Testis (tissue), 3 donors: ENCODE results near the gene NPEPL1. TPM values are rescaled to one million over a fixed set of nuclear protein-coding genes. Genes with fewer than 3 reads are reported as not detected.

ENCODE experiments used
- DNase-seq: peaks from one replicate; pipeline ENCODE4 v3.0.0-alpha.2; 2019
- H3K27ac ChIP-seq, 2 donors: fragments of 200-600 bp; sonication (generic); one replicate each; pipeline ENCODE4 v1.5.1; 2019
- H3K27me3 ChIP-seq: fragments of 200-600 bp; sonication (generic); one replicate; pipeline ENCODE4 v1.5.1; 2019
- H3K36me3 ChIP-seq: fragments of 200-600 bp; sonication (generic); one replicate; pipeline ENCODE4 v1.5.1; 2017; ENCODE audit warnings: low read depth; ENCODE audit errors: missing control alignments
- H3K4me1 ChIP-seq: fragments of 200-600 bp; sonication (generic); one replicate; pipeline ENCODE4 v1.5.1; 2019
- H3K4me3 ChIP-seq, 2 donors: fragments of 200-600 bp; sonication (generic); one replicate each; pipeline ENCODE4 v1.5.1; 2017 to 2019
- H3K9me3 ChIP-seq: fragments of 200-600 bp; sonication (generic); one replicate; pipeline ENCODE4 v1.5.1; 2017
- POLR2A ChIP-seq: fragments of 450-650 bp; IDR thresholded peaks from one replicate; pipeline ENCODE4 v1.6.1; 2017; ENCODE audit warnings: antibody characterized with exemption, mild to moderate bottlenecking, moderate library complexity
- WGBS, 2 donors: methylation state at CpG; one replicate each; pipeline ENCODE4 v1.1.5; 2018; 5-methylcytosine and 5-hydroxymethylcytosine counted together
- intact Hi-C: fragments of 100-400 bp; cut with DNase I; formaldehyde crosslinking; loops from one replicate; pipeline ENCODE4 v1.15.1; 2023; ENCODE audit warnings: low total_unique reads
- polyA plus RNA-seq: library from polyadenylated mRNA; stranded (reverse); fragments of 350-450 nt; fragmentation: Illumina TruSeq; extraction: RNeasy Lipid Tissue Mini Kit (QIAGEN cat#74804); gene quantifications from one replicate; pipeline ENCODE4 v1.2.3, GENCODE V29; 2014; ENCODE audit warnings: low read depth, low replicate concordance; ENCODE audit not compliant: insufficient read depth
- total RNA-seq, 2 donors: library from RNA; depleted of rRNA; stranded (reverse); fragments of >200 nt; gene quantifications; one replicate each; pipeline ENCODE4 v1.2.3, GENCODE V29; 2016
- TF ChIP-seq, protein P1 (sequence below), 3 experiments: fragments of 450-650 bp in 2 of 3; fragments of 200-600 bp in 1 of 3; sonication (generic) in 1 of 3; IDR thresholded peaks; one replicate each; pipeline ENCODE4 v1.5.1; 2016 to 2019; ENCODE audit warnings: antibody characterized with exemption in 3 of 3, mild to moderate bottlenecking in 2 of 3, moderate library complexity in 1 of 3

Gene NPEPL1
- total and polyA plus RNA-seq, 3 donors from 2014 or later = 47.6 to 79.9 (median 56.3) TPM

DNA sequence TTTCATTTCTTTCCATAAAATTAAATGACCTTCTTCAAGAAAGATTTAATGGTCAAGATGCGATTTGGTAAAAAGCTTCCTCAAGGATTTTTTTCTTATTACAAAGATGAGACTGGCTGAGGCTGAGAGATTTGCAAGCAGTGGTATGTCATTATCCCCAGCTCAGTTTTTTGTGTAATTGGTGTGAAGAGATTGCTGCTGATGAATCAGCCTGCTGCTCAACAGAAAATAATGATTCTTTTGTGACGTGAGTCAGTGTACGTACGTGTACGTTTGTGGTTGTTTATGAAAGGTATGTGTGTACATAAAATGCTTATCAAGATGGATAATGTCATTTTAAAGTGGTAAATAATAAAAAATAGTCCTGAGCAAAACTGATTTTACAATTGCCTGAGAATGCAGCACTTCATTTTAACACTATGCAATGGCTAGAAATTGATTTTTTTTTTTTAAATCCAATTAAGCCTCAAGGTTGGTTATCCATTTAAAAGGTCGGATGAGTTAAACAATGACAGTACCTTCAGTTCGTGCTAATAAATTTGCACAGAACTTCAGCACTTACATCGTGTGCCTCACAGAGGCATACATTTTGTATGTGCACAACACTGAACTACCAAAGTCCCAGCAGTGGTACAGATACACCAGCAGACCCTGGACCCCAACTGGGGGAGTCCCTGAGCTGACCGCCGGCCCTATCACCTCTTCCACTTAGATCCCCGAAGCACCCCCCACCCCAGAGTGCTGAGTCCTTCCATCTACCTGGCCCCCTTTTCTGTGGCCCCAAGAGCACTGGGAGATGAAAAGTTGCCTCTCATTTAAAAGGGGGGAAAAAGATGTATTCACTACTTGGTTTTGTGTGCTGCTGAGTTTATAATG lies 9.7 kb upstream of the NPEPL1 start:
- Histone ChIP-seq H3K4me1 (no peaks in the 10 kb centered on the region), H3K4me3 (no peak overlapping the region), H3K27ac (no peak overlapping the region), H3K27me3 (no peaks in the 10 kb centered on the region), H3K9me3 (no peaks in the 10 kb centered on the region), H3K36me3 (no peaks in the 10 kb centered on the region)
- DNase-seq = no peak
- 88 to 90% methylated on average over 11 of the region's 11 CpGs for WGBS, 2 donors
- intact Hi-C loops = no loop called here
- TF ChIP-seq, protein P1, sequence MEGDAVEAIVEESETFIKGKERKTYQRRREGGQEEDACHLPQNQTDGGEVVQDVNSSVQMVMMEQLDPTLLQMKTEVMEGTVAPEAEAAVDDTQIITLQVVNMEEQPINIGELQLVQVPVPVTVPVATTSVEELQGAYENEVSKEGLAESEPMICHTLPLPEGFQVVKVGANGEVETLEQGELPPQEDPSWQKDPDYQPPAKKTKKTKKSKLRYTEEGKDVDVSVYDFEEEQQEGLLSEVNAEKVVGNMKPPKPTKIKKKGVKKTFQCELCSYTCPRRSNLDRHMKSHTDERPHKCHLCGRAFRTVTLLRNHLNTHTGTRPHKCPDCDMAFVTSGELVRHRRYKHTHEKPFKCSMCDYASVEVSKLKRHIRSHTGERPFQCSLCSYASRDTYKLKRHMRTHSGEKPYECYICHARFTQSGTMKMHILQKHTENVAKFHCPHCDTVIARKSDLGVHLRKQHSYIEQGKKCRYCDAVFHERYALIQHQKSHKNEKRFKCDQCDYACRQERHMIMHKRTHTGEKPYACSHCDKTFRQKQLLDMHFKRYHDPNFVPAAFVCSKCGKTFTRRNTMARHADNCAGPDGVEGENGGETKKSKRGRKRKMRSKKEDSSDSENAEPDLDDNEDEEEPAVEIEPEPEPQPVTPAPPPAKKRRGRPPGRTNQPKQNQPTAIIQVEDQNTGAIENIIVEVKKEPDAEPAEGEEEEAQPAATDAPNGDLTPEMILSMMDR (IDR thresholded peaks at IDR 0.05) = no peak
- no peak for TF ChIP-seq POLR2A

- TF ChIP-seq, protein P1 (IDR thresholded peaks at IDR 0.05) = no peak
- TF ChIP-seq POLR2A = no peak
- Histone ChIP-seq H3K36me3 (no peaks in the 10 kb centered on the region), H3K4me3 (no peak overlapping the region), H3K27ac (no peak overlapping the region), H3K27me3 (no peaks in the 10 kb centered on the region), H3K9me3 (no peaks in the 10 kb centered on the region), H3K4me1 (no peaks in the 10 kb centered on the region)
- whole genome bisulfite sequencing, 2 donors = 75 to 77% methylated on average over 2 of the region's 2 CpGs
- DNase-seq = no peak
- intact Hi-C loops = no loop called here
Observed at GRCh38 chr20:58684291-58684690, 8.3 kb upstream of the NPEPL1 start.

DNA sequence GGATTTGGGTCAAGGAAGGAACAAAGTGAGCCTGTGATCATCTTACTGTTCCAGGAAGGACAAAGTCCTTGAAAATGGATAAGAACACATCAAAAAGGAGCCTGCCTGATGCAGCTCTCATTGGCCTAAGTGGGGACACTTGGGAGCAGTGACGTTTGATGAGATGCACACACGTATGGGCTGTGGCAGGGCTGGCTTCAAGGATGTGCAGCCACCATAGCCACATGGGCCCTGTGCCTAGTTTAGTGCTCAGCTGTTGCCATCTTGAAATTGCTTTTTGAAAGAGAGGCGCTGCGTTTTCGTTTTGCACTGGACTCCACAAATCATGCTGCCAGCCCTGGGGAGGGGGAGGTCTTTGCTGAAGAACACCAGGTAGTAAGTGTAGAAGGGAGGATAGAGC lies 6.6 kb upstream of the NPEPL1 start:
- H3K4me3 ChIP-seq = no peak overlapping the region
- H3K9me3 ChIP-seq = no peaks in the 10 kb centered on the region
- no peak for TF ChIP-seq POLR2A
- TF ChIP-seq, protein P1 (IDR thresholded peaks at IDR 0.05) = no peak
- 53 to 68% methylated on average over 5 of the region's 5 CpGs for WGBS, 2 donors
- no peaks in the 10 kb centered on the region for H3K27me3 ChIP-seq
- DNase-seq = no peak
- H3K27ac ChIP-seq = no peak overlapping the region
- H3K36me3 ChIP-seq = no peaks in the 10 kb centered on the region
- peaks cover 7% of the 10 kb centered on the region for H3K4me1 ChIP-seq
- intact Hi-C loops = no loop called here

DNA sequence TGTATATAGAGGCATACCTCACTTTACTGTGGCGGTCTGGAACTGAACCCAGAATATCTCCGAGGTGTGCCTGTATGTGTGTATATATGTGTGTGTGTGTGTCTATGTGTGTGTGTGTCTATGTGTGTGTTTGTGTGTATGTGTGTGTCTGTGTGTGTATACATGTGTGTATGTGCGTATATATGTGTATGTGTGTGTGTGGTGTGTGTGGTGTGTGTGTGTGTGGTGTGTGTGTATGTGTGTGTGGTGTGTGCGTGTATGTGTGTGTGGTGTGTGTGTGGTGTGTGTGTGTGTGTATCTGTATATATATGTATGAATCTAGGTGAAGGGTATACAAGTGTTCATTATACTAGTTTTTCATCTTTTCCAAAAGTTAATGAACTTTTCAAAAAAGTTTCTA lies 4.2 kb upstream of the NPEPL1 start:
- peaks cover 14% of the 10 kb centered on the region for H3K4me1 ChIP-seq
- intact Hi-C loops = no loop called here
- no peak overlapping the region for H3K4me3 ChIP-seq
- DNase-seq = no peak
- H3K9me3 ChIP-seq = no peaks in the 10 kb centered on the region
- no peak overlapping the region for H3K27ac ChIP-seq
- H3K27me3 ChIP-seq = no peaks in the 10 kb centered on the region
- no peaks in the 10 kb centered on the region for H3K36me3 ChIP-seq
- TF ChIP-seq POLR2A = no peak
- TF ChIP-seq, protein P1 (IDR thresholded peaks at IDR 0.05) = no peak
- 87 to 93% methylated on average over 4 of the region's 4 CpGs for WGBS, 2 donors

DNA sequence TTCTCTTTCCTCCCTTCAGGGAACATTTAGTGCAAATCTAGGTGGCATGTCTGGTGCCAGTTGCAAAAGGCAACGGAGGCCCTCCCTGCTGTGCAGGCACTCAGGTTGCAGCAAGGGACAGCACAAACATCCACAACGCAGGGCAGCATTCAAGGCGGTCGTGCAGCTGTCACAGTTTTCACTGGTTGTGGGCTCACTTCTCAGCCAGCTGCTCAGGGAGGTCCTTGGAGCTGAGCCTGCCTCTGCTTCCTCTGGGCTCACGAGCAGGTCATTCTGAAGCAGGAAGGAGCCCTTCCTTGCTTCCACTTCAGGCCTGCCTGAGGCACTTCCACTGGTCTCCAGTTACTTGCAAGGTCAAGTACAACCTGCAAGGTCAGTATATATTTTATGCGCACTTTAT lies 3.8 kb upstream of the NPEPL1 start:
- TF ChIP-seq, protein P1 (IDR thresholded peaks at IDR 0.05) = no peak
- TF ChIP-seq POLR2A = no peak
- WGBS, 2 donors = 32 to 46% methylated on average over 2 to 6 of the region's 6 CpGs
- Histone ChIP-seq H3K27ac (no peak overlapping the region), H3K4me3 (no peak overlapping the region), H3K36me3 (no peaks in the 10 kb centered on the region), H3K27me3 (no peaks in the 10 kb centered on the region), H3K4me1 (peaks cover 18% of the 10 kb centered on the region), H3K9me3 (no peaks in the 10 kb centered on the region)
- intact Hi-C loops = no loop called here
- DNase-seq = no peak
